ENCODE measurements around the gene TDP2.
"Not testable (repeated sequence)": the region's sequence is repeated elsewhere in the genome, so short reads cannot be mapped to it uniquely, and the experiment has no call there.

TDP2 gene

DNA sequence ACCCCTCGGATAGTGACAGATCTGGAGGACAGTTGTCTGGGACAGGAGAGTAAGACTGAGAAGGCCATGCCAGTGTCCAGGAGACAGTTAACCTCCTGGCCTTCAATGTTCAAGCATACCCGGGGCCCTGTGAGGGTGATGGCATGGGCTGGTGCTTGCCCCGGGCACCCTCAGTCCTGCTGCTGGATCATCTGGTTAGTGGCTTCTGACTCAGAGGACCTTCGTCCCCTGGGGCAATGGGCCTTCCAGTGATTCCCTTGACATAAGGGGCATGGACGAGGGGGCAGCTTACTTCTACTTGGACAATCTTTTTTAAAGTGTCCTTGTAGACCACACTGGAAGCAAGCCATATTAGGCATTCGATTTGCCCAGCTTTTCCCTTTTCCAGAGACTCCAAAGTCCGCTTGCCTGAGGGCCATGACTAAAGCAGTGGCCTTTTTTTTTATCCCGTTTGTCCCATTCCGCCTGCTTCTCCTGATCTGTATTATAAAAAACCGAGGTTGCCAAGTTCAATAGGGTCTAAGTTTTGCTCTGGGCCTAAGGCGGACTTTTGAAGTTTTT, 12.2 kb upstream of the TDP2 start:
- H3K9ac ChIP-seq (ENCODE audit: low read length); H3K27ac ChIP-seq (ENCODE audit: low read depth, low read length); H3K36me3 ChIP-seq (ENCODE audit: control insufficient read depth, insufficient read depth, low read length); H3K4me3 ChIP-seq (ENCODE audit: low read depth, low read length); H3K9me3 ChIP-seq (ENCODE audit: control insufficient read depth, insufficient read depth, low read depth, low read length); H3K27me3 ChIP-seq (ENCODE audit: control insufficient read depth, insufficient read depth, low read length): not testable (repeated sequence)
- H3K4me1 ChIP-seq (ENCODE audit: control insufficient read depth, insufficient read depth, low read length) = peaks cover 13% of the 10 kb centered on the region

DNA sequence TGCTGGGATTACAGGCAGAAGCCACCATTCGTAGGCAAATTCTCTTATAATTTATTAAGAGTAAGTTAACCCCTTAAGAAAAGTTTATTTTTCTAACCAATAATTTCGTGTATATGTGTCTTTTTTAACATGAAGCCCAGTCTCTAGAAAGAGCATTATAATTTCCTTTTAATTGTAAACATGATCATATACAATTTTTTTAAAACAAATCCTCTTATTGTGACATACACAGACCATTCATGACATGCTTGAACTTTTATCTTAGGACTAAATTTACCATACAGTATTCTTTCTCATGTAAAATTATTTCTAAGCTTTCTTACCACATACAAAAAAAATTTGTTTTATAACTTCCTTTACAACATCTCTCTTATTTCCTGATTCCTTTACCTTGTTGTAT, 6.9 kb upstream of the TDP2 start:
- H3K27ac ChIP-seq (ENCODE audit: low read depth, low read length) = no peak overlapping the region
- no peaks in the 10 kb centered on the region for H3K27me3 ChIP-seq (ENCODE audit: control insufficient read depth, insufficient read depth, low read length)
- no peak overlapping the region for H3K9ac ChIP-seq (ENCODE audit: low read length)
- H3K4me1 ChIP-seq (ENCODE audit: control insufficient read depth, insufficient read depth, low read length) = no peaks in the 10 kb centered on the region
- peaks cover 15% of the 10 kb centered on the region for H3K36me3 ChIP-seq (ENCODE audit: control insufficient read depth, insufficient read depth, low read length)
- H3K4me3 ChIP-seq (ENCODE audit: low read depth, low read length) = no peak overlapping the region
- H3K9me3 ChIP-seq (ENCODE audit: control insufficient read depth, insufficient read depth, low read depth, low read length) = peaks cover 47% of the 10 kb centered on the region

DNA sequence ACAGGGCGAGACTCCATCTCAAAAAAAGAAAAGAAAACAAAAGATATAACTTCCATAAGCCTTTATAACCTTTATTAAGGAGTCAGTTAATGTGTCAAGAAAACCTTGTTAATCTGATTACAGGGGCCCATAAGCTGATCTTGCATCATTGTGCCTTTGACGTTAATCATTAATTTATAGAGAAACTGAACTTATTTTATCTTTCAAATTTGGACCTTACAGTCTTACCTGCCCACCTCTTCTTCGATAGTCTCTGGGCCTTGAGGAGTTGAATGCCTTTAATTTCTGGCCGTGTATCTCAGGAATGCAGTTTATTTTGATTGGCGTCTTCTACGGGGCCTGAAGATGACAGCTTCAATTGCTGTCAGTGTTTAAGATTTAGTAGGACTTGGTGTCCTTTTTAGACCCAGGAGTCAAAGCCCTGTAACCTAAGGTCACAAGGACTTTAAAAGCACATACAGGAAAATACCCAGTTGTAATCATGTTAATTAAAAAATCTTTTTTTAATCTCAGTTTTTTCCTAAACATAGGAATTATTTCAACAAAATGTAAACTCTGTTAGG, 6.0 kb upstream of the TDP2 start:
- Histone ChIP-seq H3K4me1 (ENCODE audit: control insufficient read depth, insufficient read depth, low read length) (no peaks in the 10 kb centered on the region), H3K27ac (ENCODE audit: low read depth, low read length) (no peak overlapping the region), H3K9ac (ENCODE audit: low read length) (no peak overlapping the region), H3K36me3 (ENCODE audit: control insufficient read depth, insufficient read depth, low read length) (peaks cover 15% of the 10 kb centered on the region), H3K27me3 (ENCODE audit: control insufficient read depth, insufficient read depth, low read length) (no peaks in the 10 kb centered on the region), H3K4me3 (ENCODE audit: low read depth, low read length) (no peak overlapping the region), H3K9me3 (ENCODE audit: control insufficient read depth, insufficient read depth, low read depth, low read length) (peaks cover 53% of the 10 kb centered on the region)

DNA sequence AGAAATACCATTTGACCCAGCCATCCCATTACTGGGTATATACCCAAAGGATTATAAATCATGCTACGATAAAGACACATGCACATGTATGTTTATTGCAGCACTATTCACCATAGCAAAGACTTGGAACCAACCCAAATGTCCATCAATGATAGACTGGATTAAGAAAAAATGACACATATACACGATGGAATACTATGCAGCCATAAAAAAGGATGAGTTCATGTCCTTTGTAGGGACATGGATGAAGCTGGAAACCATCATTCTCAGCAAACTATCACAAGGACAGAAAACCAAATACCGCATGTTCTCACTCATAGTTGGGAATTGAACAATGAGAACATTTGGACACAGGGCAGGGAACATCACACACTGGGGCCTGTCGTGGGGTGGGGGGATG, 4.4 kb upstream of the TDP2 start:
- H3K4me3 ChIP-seq (ENCODE audit: low read depth, low read length); H3K27ac ChIP-seq (ENCODE audit: low read depth, low read length); H3K27me3 ChIP-seq (ENCODE audit: control insufficient read depth, insufficient read depth, low read length); H3K4me1 ChIP-seq (ENCODE audit: control insufficient read depth, insufficient read depth, low read length); H3K9ac ChIP-seq (ENCODE audit: low read length): not testable (repeated sequence)
- H3K9me3 ChIP-seq (ENCODE audit: control insufficient read depth, insufficient read depth, low read depth, low read length) = peaks cover 53% of the 10 kb centered on the region
- H3K36me3 ChIP-seq (ENCODE audit: control insufficient read depth, insufficient read depth, low read length) = peaks cover 18% of the 10 kb centered on the region

DNA sequence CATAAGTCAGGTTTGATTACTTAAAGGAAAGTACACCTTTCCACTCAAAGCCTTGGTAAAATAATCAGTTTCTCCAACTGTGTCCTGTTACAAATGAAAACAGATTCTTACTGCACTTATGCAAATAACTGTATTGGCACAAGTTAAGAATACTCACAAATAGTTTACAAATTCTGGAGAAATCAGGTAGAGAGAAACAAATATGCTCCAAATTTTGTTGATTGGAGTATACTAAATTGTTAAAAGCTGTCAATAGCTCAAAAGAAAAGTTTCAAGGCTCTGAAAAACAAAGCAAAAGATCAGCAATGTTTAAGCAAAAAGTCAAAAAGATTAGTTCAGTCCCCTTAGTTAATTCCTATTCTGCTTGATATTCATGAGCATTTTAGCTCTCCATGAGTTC, 3.8 kb upstream of the TDP2 start:
- not testable (repeated sequence) for H3K4me1 ChIP-seq (ENCODE audit: control insufficient read depth, insufficient read depth, low read length); H3K9ac ChIP-seq (ENCODE audit: low read length); H3K27me3 ChIP-seq (ENCODE audit: control insufficient read depth, insufficient read depth, low read length); H3K27ac ChIP-seq (ENCODE audit: low read depth, low read length); H3K4me3 ChIP-seq (ENCODE audit: low read depth, low read length)
- Histone ChIP-seq H3K36me3 (ENCODE audit: control insufficient read depth, insufficient read depth, low read length) (peaks cover 18% of the 10 kb centered on the region), H3K9me3 (ENCODE audit: control insufficient read depth, insufficient read depth, low read depth, low read length) (peaks cover 53% of the 10 kb centered on the region)

DNA sequence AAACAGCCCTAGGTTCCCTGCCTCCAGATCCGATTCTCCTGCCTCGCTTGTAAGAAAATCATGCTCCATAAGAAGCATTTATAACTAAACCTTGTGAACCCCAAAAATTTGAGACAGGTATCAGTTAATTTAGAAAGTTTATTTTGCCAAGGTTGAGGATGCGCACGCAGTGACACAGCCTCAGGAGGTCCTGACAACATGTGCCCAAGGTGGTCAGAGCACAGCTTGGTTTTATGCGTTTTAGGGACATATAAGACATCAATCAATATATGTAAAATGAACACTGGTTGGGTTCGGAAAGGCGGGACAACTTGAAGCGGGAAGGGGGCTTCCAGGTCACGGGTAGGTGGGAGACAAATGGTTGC, 2.3 kb upstream of the TDP2 start:
- Histone ChIP-seq H3K27me3 (ENCODE audit: control insufficient read depth, insufficient read depth, low read length) (no peaks in the 10 kb centered on the region), H3K9me3 (ENCODE audit: control insufficient read depth, insufficient read depth, low read depth, low read length) (peaks cover 46% of the 10 kb centered on the region), H3K4me1 (ENCODE audit: control insufficient read depth, insufficient read depth, low read length) (0 out of 2 replicates have a peak, but pooled peaks cover 7% of the 10 kb centered on the region), H3K27ac (ENCODE audit: low read depth, low read length) (no peak overlapping the region), H3K9ac (ENCODE audit: low read length) (no peak overlapping the region), H3K36me3 (ENCODE audit: control insufficient read depth, insufficient read depth, low read length) (peaks cover 27% of the 10 kb centered on the region), H3K4me3 (ENCODE audit: low read depth, low read length) (no peak overlapping the region)

DNA sequence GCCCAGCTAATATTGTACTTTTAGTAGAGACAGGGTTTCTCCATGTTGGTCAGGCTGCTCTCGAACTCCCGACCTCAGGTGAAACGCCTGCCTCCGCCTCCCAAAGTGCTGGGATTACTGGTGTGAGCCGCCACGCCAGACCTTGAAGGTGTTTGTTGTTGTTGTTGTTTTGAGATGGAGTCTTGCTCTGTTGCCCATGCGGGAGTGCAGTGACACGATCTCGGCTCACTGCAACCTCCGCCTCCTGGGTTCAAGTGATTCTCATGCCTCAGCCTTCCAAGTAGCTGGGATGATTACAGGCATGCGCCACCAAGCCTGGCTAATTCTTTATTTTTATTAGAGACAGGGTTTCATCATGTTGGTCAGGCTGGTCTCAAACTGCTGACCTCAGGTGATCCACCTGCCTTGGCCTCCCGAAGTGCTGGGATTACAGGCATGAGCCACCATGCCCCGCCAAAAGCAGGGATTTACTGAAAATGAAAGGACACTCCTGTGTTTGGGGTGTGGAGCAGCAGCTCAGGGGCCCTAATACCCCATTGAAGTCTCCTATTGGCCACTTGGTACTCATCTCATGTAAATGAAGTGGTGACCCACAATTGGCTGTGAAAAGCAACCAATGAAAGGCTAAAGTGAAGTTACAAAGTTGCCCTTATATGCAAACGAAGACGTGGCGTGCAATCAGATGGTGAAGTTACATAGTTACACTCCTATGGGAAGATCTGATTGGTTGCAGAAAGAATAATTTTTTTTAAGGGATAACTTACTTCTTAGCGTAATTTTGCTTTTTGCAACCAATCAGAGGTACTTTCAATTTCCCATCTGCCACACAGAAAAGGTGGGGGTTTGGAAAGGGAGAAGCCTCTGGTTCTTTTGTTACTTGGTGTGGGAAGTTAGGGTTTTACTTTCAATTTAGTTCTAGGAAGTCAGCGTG, 1.6 kb upstream of the TDP2 start:
- not testable (repeated sequence) for H3K27me3 ChIP-seq (ENCODE audit: control insufficient read depth, insufficient read depth, low read length); H3K27ac ChIP-seq (ENCODE audit: low read depth, low read length); H3K9ac ChIP-seq (ENCODE audit: low read length); H3K4me1 ChIP-seq (ENCODE audit: control insufficient read depth, insufficient read depth, low read length)
- H3K9me3 ChIP-seq (ENCODE audit: control insufficient read depth, insufficient read depth, low read depth, low read length) = peaks cover 40% of the 10 kb centered on the region
- peaks cover 34% of the 10 kb centered on the region for H3K36me3 ChIP-seq (ENCODE audit: control insufficient read depth, insufficient read depth, low read length)
- peak overlapping the region; percentile 93 for H3K4me3 ChIP-seq (ENCODE audit: low read depth, low read length)

DNA sequence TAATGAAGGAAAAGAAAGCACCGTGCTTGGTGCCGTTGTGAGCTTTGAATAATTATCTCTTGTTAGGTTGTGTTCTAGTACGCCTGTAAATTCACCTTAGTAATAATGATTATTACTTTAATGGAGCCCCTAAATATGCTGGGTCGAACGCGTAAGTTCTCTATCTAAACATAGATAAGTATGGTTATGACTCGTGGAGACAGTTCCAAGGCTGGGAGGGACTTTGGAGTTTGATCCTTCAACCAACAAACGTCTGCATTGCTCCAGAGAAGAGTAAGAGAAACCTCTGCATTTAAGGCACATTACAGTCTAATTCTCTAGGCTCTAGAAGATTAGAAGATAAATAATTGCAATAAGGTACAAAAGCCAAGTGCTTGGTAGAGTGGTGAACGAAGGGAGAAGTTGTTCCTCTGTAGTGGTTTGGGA, 692 bp upstream of the TDP2 start:
- H3K4me3 ChIP-seq (ENCODE audit: low read depth, low read length) = peak overlapping the region; percentile 93
- H3K36me3 ChIP-seq (ENCODE audit: control insufficient read depth, insufficient read depth, low read length) = peaks cover 43% of the 10 kb centered on the region
- H3K9me3 ChIP-seq (ENCODE audit: control insufficient read depth, insufficient read depth, low read depth, low read length) = peaks cover 32% of the 10 kb centered on the region
- 0 out of 2 replicates have a peak, but pooled peaks cover 7% of the 10 kb centered on the region for H3K4me1 ChIP-seq (ENCODE audit: control insufficient read depth, insufficient read depth, low read length)
- H3K9ac ChIP-seq (ENCODE audit: low read length) = peak overlapping the region; percentile 77
- H3K27me3 ChIP-seq (ENCODE audit: control insufficient read depth, insufficient read depth, low read length) = no peaks in the 10 kb centered on the region
- H3K27ac ChIP-seq (ENCODE audit: low read depth, low read length) = peak overlapping the region; percentile 85; the same call in 1 of the 2 replicates

DNA sequence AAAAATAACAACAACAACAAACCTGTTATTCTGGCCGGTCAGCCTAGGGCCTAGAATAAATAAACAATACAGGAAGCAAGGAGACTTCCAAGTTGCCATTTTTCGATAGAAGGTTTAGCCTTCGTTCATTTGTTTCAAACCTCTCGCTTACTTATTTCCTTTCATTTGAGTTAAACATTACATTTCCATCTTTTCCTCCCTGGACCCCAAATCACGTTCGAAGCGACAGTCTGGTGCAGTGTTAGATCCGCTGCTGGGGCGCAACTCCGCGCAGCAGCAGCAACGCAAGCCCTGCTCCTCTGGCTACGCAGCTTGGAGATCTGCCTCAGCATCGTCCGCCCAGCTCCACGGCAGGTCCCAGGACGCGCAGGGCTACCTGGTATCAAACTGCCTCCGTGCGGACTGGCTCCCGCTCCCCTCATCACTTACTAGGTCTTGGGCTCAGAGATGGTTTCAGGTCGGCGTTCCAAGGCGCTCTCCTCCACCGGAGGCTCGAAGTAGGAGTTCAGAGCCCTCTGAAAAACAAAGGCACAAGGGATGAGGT, 530 bp downstream of the TDP2 start:
- Histone ChIP-seq H3K27me3 (ENCODE audit: control insufficient read depth, insufficient read depth, low read length) (no peaks in the 10 kb centered on the region), H3K4me1 (ENCODE audit: control insufficient read depth, insufficient read depth, low read length) (0 out of 2 replicates have a peak, but pooled peaks cover 7% of the 10 kb centered on the region), H3K4me3 (ENCODE audit: low read depth, low read length) (peak overlapping the region; percentile 93), H3K9ac (ENCODE audit: low read length) (peak overlapping the region; percentile 97), H3K36me3 (ENCODE audit: control insufficient read depth, insufficient read depth, low read length) (peaks cover 44% of the 10 kb centered on the region), H3K9me3 (ENCODE audit: control insufficient read depth, insufficient read depth, low read depth, low read length) (peaks cover 24% of the 10 kb centered on the region), H3K27ac (ENCODE audit: low read depth, low read length) (peak overlapping the region; percentile 79)

DNA sequence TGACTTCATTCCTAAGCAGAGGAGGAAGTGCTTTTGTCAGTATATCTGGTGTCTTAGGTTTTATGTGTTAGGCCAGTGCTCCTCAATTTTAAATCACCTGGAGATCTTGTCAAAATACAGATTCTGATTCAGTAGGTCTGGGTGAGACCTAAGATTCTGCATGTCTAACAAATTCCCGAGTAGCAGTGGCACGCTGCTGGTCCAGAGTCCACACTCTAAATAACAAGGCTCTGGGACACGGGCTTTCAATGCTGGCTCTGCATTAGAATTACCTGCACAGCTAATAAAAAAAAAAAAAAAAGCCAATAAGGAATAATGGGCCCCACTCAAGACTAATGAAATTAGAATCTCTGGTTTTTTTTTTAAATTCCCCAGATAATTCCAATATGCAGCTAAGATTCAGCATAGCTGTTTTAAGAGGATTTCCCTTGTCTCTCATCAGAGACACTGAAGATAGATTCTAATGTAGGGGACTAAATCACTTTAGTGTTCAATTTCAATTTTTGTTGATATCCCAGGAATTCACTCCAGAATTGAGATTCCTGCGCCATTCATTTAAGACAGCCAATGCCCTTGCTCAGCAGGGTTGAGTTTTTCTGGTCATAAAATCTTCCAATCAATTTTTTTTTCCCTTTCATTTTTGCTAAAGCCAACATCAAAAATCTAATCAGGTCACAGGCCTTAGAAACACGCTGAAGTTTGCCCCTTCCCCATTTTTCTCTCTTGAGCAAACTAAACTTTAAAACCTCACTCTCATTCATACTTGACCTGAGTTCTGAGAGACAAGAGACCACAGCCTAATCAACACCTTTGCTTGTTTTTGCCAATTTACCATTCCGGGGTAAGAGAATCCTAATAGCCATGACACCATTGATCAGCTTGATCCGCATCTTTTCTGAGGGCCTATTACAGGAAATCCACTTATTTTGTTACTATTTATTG, 2.4 kb downstream of the TDP2 start:
- Histone ChIP-seq H3K4me1 (ENCODE audit: control insufficient read depth, insufficient read depth, low read length) (peaks cover 17% of the 10 kb centered on the region), H3K9ac (ENCODE audit: low read length) (no peak overlapping the region), H3K36me3 (ENCODE audit: control insufficient read depth, insufficient read depth, low read length) (peaks cover 44% of the 10 kb centered on the region)

More for the DNA sequence above, 2.4 kb downstream of the TDP2 start:
- Histone ChIP-seq H3K27ac (ENCODE audit: low read depth, low read length) (no peak overlapping the region), H3K27me3 (ENCODE audit: control insufficient read depth, insufficient read depth, low read length) (no peaks in the 10 kb centered on the region), H3K9me3 (ENCODE audit: control insufficient read depth, insufficient read depth, low read depth, low read length) (peaks cover 12% of the 10 kb centered on the region), H3K4me3 (ENCODE audit: low read depth, low read length) (no peak overlapping the region)
